Right cardiac atrium (tissue), 5 donors: ENCODE results near the gene IGFBP7. TPM values are rescaled to one million over a fixed set of nuclear protein-coding genes. Genes with fewer than 3 reads are reported as not detected.
A peak's percentile ranks its signal among the peaks of the same experiment; 100 is the strongest.

Experiments
- ATAC-seq, 2 donors: fragments of 200-7000 bp; cut with Tn5 transposase; one replicate each; pipeline versions ENCODE4 v1.8.0 to v1.9.1; 2020; ENCODE audit warnings: moderate library complexity in 2 of 2, mild to moderate bottlenecking in 1 of 2
- DNase-seq, 3 donors: peaks; one replicate each; pipeline ENCODE4 v3.0.0-alpha.2; 2020
- H3K27ac ChIP-seq: one replicate; pipeline ENCODE4 v1.5.1; 2013; ENCODE audit warnings: mild to moderate bottlenecking, low read length, control low read depth, moderate library complexity
- H3K27me3 ChIP-seq: one replicate; pipeline ENCODE4 v1.6.1; 2013; ENCODE audit not compliant: control insufficient read depth, insufficient read depth
- H3K4me1 ChIP-seq: one replicate; pipeline ENCODE4 v1.6.1; 2013; ENCODE audit warnings: low read length; ENCODE audit not compliant: control insufficient read depth, insufficient read depth
- H3K4me3 ChIP-seq: one replicate; pipeline ENCODE4 v1.5.1; 2013; ENCODE audit warnings: low read length, control low read depth
- H3K9me3 ChIP-seq: one replicate; pipeline ENCODE4 v1.6.1; 2013; ENCODE audit warnings: low read length; ENCODE audit not compliant: control insufficient read depth
- WGBS: extraction: QIAGEN DNeasy Blood & Tissue Kit; methylation state at CpG from one replicate; pipeline ENCODE4 v1.1.7; 2013; 5-methylcytosine and 5-hydroxymethylcytosine counted together
- intact Hi-C, 4 donors: fragments of 100-400 bp; cut with DNase I; formaldehyde crosslinking; loops; one replicate each; pipeline versions ENCODE4 v1.11.0 to v1.14.0; 2022 to 2023
- polyA plus RNA-seq: library from polyadenylated mRNA; stranded (reverse); fragments of 200-250 nt; gene quantifications from one replicate; pipeline ENCODE4 v1.2.3, GENCODE V29; 2013
- total RNA-seq, 4 donors: library from RNA; stranded (reverse); fragmentation: NEBNext Ultra II Directional; extraction: Animal tissue kit (Norgen Biotek cat#: 25700); gene quantifications; one replicate each; pipeline ENCODE4 v1.2.1, GENCODE V29; 2021
- donor health status: healthy with polysubstance abuse.
- donor health status: DM: no; HTN: yes; CAD: no.
- donor health status: DM: no; HTN: no; CAD: no.
- donor health status: DM: no; HTN: yes; CAD: no; lungs with severe emphysema.
- donor health status: DM: yes; HTN: yes; CAD: no.

Gene IGFBP7
- total and polyA plus RNA-seq, 5 donors, result 809 to 983 (median 852) TPM

DNA sequence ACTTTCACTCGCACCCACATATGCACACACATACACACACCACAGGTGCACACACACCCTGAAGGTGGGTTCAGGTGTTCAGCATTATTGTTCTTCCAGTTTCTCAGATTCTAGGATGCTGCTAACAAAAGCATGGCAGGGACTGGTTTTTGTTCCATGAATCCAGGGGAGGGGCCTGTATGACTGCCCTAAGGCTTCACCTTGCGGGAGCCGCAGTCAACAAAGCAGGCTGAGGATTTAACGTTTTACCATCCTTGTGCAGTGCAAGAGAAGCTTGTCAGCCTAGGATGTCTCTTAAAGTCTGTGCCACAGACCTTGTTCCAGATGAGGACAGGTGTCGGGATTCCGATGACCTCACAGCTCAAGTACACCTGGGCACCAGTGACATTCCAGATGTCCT is 69.7 kb downstream of the IGFBP7 start:
- Histone ChIP-seq H3K9me3 (no peaks in the 10 kb centered on the region), H3K4me3 (no peak overlapping the region), H3K4me1 (peaks cover 11% of the 10 kb centered on the region), H3K27me3 (no peaks in the 10 kb centered on the region), H3K27ac (no peak overlapping the region)
- 81% methylated on average over 6 of the region's 6 CpGs for WGBS
- intact Hi-C loops, result loop anchor here (5.0 to 10.0 kb wide), 3 partner anchors 64 to 117 kb away; partner anchors contain the start of gene IGFBP7 (in 2 of the 4)
- no peak for DNase-seq
- no peak for ATAC-seq

DNA sequence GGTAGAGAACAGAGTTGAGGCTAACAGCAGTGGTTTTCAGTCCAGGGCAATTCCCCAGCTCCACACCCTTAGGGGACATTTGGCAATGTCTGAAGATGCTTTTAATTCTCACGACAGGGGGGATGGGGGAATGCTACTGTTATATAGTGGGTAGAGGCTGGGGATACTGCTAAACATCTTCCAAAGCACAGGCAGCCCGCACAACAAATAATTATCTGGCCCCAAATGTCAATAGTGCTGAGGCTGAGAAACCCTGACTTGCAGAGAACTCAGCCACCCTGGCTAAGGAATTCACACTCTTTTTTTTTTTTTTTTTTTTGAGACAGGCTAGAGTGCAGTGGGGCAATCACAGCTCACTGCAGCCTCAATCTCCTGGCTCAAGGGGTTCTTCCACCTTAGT is 70.8 kb downstream of the IGFBP7 start:
- WGBS, result 62% methylated on average over 2 of the region's 2 CpGs
- H3K4me1 ChIP-seq, result peaks cover 11% of the 10 kb centered on the region
- ATAC-seq (no peak), DNase-seq (no peak)
- H3K27me3 ChIP-seq, result no peaks in the 10 kb centered on the region
- no peak overlapping the region for H3K4me3 ChIP-seq
- H3K9me3 ChIP-seq, result no peaks in the 10 kb centered on the region
- peak overlapping the region; percentile 13 for H3K27ac ChIP-seq
- intact Hi-C loops, result no loop called here

DNA sequence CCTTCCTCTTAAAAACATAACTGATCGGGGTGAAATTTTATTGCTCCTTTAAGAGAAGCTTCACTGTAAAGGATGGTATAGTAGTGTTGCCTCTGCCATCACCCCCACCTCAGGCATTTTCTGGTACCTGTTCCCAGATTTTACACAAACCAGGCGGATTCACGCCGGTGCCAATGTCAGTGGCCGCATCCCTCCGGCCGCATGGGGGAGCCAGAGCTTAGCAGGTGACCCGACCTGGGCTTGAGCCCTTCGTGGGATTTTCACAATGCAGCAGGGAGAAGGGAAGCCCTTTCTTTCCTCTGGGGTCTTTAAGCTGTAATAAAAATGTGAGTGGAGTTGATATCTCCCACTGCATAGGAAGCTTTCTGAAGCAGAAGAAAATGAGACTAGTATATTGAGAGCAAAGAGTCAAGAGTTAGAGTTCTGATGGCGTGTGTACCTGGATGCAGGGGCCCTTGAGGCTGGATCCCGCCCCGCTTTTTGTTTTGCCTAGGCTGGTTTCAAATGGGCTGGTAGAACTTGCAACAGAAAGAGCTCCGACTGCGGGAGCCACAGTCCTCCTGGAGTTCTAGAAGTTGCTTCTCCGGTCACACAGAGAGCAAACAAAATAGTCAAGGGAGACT is 72.1 kb downstream of the IGFBP7 start:
- H3K4me1 ChIP-seq, result peaks cover 6% of the 10 kb centered on the region
- H3K9me3 ChIP-seq, result no peaks in the 10 kb centered on the region
- H3K27ac ChIP-seq, result peak overlapping the region; percentile 44
- 52% methylated on average over 15 of the region's 15 CpGs for WGBS
- peak; percentile 61 to 67 for ATAC-seq
- DNase-seq, result peak; percentile 50 to 89 (median 86)
- no peaks in the 10 kb centered on the region for H3K27me3 ChIP-seq
- no peak overlapping the region for H3K4me3 ChIP-seq
- intact Hi-C loops, result no loop called here

DNA sequence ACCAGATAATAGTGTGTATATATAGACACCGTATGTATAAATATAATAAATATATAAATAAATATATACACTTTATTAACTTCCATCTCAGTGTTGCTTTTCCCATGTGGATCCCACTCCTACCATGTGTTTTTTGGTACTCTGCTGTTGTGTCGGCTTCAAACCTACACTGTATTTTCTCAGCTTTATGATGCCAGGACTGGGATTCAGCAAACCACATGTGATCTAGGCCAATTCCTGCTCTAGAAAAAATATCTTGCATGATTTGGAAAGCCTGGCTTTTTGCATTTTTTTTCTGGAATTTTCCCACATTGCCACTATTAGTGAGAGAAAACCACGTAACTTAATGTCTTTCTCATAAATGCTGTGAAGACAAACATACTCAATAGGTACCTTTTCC is 75.7 kb downstream of the IGFBP7 start:
- 76% methylated on average over 3 of the region's 3 CpGs for WGBS
- intact Hi-C loops, result no loop called here
- no peak overlapping the region for H3K27ac ChIP-seq

DNA sequence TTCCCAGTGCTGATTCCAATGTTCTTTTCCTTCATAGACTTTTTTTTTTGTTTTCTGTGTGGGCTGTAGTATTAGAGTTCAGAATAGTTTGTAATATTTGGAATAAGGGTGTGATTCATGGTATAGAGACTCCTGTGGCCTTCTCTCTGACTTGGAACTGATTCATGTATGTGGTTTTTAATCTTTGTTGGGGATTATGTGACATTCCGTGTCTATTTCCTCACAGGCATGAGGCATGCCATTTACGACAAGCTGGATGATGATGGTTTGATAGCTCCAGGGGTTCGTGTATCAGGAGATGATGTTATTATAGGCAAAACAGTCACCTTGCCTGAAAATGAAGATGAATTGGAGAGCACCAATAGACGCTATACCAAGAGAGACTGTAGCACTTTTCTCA is 87.1 kb downstream of the IGFBP7 start:
- H3K4me1 ChIP-seq, result peaks cover 2% of the 10 kb centered on the region
- H3K27me3 ChIP-seq, result no peaks in the 10 kb centered on the region
- H3K27ac ChIP-seq, result no peak overlapping the region
- intact Hi-C loops, result no loop called here
- H3K4me3 ChIP-seq, result no peak overlapping the region
- H3K9me3 ChIP-seq, result no peaks in the 10 kb centered on the region
- DNase-seq (no peak), ATAC-seq (no peak)
- 78% methylated on average over 4 of the region's 4 CpGs for WGBS

More for the DNA sequence above, 75.7 kb downstream of the IGFBP7 start:
- no peak overlapping the region for H3K4me3 ChIP-seq
- H3K27me3 ChIP-seq, result no peaks in the 10 kb centered on the region
- H3K4me1 ChIP-seq, result no peaks in the 10 kb centered on the region
- no peaks in the 10 kb centered on the region for H3K9me3 ChIP-seq
- DNase-seq, result no peak
- no peak for ATAC-seq

DNA sequence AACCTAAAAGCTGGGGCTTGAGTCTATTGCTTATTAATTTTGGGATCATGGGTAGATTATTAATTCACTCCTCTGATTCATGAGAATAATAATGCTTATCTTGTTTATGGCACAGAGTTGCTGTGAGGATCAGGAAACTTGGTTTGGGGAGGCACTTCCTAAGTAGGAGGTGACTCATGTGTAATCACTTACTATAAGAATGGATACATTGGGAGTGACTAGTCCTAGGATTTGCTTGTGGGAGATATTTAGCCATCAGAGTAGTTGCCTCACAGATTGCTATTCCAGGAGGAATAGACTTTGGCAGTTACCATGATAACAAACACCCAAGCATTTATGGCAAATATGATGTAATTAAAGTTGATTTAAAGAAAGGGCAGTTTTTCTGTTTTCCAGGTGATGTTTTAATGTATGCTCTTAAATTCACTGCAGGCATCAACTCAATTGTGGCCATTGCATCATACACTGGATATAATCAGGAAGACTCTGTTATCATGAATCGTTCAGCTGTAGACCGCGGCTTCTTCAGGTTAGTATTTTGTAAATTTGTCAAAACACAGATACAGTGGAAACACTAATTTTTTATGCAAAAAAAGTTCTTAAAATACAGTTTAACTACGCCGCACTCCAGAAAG is 89.6 kb downstream of the IGFBP7 start:
- Histone ChIP-seq H3K27me3 (no peaks in the 10 kb centered on the region), H3K27ac (no peak overlapping the region), H3K4me1 (peaks cover 2% of the 10 kb centered on the region), H3K9me3 (no peaks in the 10 kb centered on the region), H3K4me3 (no peak overlapping the region)
- WGBS, result 71% methylated on average over 5 of the region's 5 CpGs
- DNase-seq, result no peak
- intact Hi-C loops, result no loop called here
- peak; percentile 61 to 87 for ATAC-seq

DNA sequence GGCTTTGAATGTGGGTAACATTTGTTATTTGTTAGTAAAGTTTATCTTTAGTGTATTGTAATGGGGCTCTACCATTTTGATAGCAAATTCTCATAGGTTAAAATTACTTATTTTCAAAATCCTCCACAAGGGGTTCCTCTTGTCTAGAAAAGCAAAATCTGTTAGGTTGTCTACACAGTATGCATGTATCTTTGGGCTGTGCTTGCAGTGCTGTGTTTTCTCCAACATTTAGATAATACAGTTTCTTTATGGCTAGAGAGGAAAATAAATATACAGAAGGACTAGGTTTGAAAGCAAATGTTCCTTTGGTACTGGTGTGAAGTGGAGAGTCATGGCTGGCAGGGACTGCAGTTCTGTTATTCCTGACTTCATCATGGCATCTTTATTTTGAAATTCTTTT is 91.2 kb downstream of the IGFBP7 start:
- H3K9me3 ChIP-seq, result no peaks in the 10 kb centered on the region
- H3K27ac ChIP-seq, result no peak overlapping the region
- ATAC-seq (peak; percentile 11 to 43), DNase-seq (no peak)
- intact Hi-C loops, result no loop called here
- H3K4me1 ChIP-seq, result peaks cover 2% of the 10 kb centered on the region
- H3K4me3 ChIP-seq, result no peak overlapping the region
- H3K27me3 ChIP-seq, result no peaks in the 10 kb centered on the region

DNA sequence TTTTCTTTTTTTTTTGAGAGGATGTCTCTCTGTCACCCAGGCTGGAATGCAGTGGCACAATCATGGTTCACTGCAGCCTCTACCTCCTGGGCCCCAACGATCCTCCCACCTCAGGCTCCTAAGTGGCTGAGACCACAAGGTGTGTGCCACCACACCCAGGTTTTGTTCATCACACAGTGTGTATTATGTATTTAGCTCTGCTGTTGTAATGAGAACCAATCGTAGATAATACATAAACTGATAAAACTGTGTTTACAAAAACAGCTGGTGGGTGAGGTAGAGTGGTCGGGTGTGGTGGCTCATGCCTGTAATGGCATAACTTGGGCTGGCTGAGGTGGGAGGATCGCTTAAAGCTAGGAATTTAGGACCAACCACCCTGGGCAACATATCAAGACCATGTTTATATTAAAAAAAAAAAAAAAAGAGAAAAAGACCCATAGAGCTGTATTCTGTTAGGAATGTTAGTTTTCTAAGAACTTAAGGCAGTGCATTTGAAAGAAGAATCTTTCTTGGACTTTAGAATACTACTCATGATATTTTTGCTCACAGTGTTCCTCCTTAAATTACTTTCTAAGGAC is 96.6 kb downstream of the IGFBP7 start:
- Histone ChIP-seq H3K4me1 (no peaks in the 10 kb centered on the region), H3K9me3 (no peaks in the 10 kb centered on the region), H3K27ac (no peak overlapping the region), H3K27me3 (no peaks in the 10 kb centered on the region), H3K4me3 (no peak overlapping the region)
- DNase-seq (no peak), ATAC-seq (peak in 1 of 2 donors; percentile 34)
- intact Hi-C loops, result no loop called here
- WGBS, result 83% methylated on average over 4 of the region's 4 CpGs

DNA sequence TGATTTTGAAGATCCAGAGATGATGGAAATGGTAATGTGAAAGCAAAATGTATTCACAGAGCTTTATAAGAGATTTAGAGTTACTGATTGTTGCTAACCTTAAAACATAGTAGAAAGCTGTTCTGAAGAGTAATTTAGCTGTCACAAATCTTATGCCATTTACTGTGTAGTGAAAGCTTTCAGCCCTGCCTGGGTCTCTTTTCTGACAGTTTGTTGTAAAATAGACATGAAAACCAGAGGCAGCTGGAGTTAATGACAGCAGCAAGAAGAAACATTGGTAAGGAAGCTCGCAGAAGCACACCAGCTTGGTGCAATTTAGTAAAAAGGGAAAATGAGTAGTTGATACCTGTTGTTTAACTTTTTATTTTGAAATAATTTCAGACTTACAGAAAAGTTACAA is 110.4 kb downstream of the IGFBP7 start:
- intact Hi-C loops, result no loop called here
- H3K27me3 ChIP-seq, result no peaks in the 10 kb centered on the region
- 98% methylated on average over 1 of the region's 1 CpG for WGBS
- peaks cover 3% of the 10 kb centered on the region for H3K4me1 ChIP-seq
- no peak for ATAC-seq
- no peak overlapping the region for H3K4me3 ChIP-seq
- no peaks in the 10 kb centered on the region for H3K9me3 ChIP-seq
- DNase-seq, result no peak
- H3K27ac ChIP-seq, result no peak overlapping the region

DNA sequence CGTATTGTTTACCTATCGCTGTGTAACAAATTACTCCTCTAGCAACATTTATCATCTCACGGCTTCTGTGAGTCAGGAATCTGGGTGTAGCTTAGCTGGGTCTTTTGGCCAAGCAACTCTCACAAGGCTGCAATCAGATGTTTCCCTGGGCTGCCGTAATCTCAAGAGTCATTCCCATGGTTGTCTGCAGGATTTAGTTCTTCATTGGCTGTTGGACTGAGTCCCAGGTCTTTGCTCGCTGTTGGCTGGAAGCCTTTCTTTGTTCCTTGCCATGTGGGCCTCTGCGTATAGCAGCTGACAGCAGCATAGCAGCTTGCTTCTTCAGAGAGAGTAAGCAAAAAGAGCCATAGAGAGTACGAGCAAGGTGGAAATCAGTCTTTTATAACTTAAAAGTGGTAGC is 114.7 kb downstream of the IGFBP7 start:
- peak; percentile 69 to 85 (median 84) for DNase-seq
- Histone ChIP-seq H3K27me3 (no peaks in the 10 kb centered on the region), H3K4me3 (no peak overlapping the region), H3K9me3 (no peaks in the 10 kb centered on the region), H3K27ac (peak overlapping the region; percentile 57), H3K4me1 (peaks cover 3% of the 10 kb centered on the region)
- 13% methylated on average over 7 of the region's 7 CpGs for WGBS
- ATAC-seq, result peak; percentile 95 to 97
- intact Hi-C loops, result no loop called here

DNA sequence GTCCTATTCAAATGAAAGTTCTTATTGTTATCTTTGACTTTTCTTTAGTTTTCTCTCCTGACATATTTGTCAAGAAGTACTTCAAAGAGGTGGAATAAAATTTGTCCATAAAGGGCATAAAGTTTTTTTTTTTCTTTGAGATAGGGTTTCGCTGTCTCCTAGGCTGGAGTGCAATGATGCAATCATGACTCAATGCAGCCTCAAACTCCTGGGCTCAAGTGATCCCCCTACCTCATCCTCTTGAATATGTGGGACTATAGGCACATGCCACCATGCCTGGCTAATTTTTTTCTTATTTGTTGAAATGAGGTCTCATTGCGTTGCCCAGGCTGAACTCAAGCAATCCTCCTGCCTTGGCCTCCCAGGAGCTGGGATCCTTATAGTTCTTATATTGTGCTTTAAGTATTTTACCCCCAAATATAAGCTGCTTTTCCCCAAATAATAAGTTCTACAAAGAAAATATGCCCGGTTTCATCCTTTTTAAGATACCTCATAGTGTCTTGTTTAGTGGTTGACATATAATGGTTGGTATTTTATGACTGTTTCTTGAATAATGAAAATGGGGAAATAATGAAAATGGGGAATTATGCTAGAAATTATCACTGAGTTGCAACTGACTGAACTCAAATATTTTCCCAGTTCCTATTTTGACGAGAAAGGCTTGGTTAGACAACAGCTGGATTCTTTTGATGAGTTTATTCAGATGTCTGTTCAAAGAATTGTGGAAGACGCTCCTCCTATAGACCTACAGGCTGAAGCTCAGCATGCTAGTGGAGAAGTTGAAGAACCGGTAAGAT is 119.9 kb downstream of the IGFBP7 start:
- intact Hi-C loops, result no loop called here
- H3K4me1 ChIP-seq, result no peaks in the 10 kb centered on the region
- WGBS, result 91% methylated on average over 6 of the region's 6 CpGs
- ATAC-seq (no peak), DNase-seq (no peak)
- no peaks in the 10 kb centered on the region for H3K27me3 ChIP-seq
- H3K9me3 ChIP-seq, result no peaks in the 10 kb centered on the region
- no peak overlapping the region for H3K4me3 ChIP-seq
- H3K27ac ChIP-seq, result no peak overlapping the region
